NCI-H2196 treated with DMSO at 0.1 percent for 48 hours (cell line): Measurements from ENCODE around the gene MTHFD2L.

Experiments
- DNase-seq: peaks from one replicate; lab custom pipeline; 2025; ENCODE audit not compliant: unreplicated experiment; lab: John Stamatoyannopoulos, UW

MTHFD2L gene

DNA sequence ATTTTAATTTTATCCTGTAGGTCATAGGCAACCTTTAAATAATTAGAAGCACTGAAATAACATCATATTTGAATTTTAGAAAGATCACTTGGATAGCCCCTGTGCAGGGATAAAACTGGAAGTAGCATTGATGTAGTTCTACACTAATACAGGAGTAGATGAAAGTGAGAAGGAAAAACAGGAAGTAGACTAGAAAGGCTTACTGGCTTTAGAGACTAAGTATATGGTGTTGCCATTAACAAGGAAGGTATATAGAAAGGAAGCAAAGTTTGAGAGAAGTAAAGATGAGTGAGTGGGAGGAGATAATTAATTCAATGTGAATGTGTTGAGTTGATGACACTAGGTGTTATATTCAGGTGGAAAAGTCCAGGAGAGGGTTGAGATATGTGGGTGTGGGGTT is 77.2 kb downstream of the MTHFD2L start:
- DNase-seq = no peak

DNA sequence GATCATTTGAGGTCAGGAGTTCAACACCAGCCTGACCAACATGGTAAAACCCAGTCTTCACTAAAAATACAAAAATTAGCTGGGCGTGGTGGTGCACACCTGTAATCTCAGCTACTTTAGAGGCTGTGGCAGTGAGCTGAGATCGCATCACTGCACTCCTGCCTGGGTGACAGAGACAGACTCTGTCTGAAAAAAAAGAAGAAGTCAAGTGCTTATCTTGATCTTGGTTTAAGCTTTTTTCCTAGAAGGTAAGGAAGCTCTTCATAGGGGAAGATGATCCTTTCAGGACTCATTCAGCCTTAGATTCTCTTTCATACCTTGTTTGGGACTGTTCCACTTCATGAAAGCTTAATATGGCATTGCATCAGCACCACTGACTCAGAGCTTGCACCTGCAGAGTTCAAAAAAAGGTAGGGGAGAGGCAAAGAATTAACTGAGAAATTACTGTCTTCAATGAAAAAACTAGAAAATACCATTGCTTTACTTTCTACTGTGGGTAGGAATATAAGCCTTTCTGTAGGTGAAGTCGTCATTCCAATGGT is 79.6 kb downstream of the MTHFD2L start:
- DNase-seq = no peak

DNA sequence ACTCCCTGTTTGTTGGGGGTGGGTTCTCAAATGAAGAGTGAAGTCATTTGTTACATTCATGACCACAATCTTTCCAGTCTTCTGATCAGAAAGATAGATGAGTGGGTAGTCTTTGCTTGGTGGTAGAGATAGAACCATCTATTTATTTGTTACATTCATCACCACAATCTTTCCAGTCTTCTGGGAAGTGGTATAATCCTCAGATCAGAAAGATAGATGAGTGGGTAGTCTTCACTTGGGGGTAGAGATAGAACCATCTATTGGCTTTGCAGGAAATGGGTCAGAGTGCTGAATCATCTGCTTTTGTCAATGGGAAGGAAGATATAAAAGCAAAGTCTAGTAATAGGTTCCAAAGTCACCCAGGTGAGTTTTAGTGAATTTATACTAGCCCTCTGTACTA is 86.1 kb downstream of the MTHFD2L start:
- no peak for DNase-seq

GRCh38 chr4:74252933-74253332 is 95.0 kb downstream of the MTHFD2L start:
- no peak for DNase-seq

DNA sequence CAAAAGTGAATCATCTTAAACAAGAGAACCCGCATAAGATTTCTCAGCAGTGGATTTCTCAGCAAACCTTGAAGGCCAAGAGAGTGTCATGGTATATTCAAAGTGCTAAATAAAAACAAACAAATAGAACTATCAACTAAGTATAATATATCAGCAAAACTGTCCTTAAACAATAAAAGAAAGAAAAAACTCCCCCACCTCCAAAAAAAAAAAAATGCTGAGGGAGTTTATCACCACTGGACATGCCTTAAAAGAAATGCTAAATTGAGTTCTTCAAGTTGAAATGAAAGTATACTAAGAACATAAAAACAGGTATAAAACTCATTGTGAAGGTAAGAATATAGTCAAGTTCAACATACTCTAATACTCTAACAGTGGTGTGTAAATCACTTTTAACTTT is 96.5 kb downstream of the MTHFD2L start:
- DNase-seq = no peak

GRCh38 chr4:74255096-74255495 is 97.2 kb downstream of the MTHFD2L start:
- no peak for DNase-seq

GRCh38 chr4:74258963-74259362 is 101.0 kb downstream of the MTHFD2L start:
- DNase-seq = no peak

- no peak for DNase-seq
Observed at GRCh38 chr4:74260036-74260435, 102.1 kb downstream of the MTHFD2L start.

DNA sequence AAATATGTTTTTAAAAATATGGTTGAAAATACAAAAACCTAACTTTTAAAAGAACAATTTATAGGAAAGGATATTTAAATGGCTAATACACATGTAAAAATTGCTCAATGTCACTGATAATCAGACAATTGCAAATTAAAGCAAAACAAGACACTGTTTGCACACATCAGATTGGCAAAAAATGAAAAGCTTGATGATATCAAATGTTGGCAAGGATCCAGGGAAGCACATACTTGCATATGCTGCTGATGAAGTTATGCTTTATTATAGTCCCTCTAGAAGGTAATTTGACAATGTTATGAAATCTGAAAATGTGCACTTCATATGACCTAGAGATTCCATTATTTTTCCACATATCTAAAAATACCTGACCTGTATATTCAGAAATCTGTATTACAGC is 104.6 kb downstream of the MTHFD2L start:
- DNase-seq = no peak

DNA sequence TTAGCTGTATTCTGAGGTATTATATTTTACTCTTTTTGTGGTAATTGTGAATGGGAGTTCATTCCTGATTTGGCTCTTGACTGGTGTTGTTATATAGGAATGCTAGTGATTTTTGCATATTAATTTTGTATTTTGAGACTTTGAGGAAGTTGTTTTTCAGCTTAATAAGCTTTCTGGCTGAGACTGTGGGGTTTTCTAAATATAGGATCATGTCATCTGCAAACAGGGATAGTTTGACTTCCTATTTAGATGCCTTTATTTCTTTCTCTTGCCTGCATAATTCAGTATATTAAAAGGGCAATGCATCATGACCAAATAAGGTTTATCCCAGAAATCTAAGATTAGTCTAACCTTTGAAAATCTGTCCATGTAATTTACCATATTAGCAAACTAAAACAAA is 105.6 kb downstream of the MTHFD2L start:
- DNase-seq = no peak

DNA sequence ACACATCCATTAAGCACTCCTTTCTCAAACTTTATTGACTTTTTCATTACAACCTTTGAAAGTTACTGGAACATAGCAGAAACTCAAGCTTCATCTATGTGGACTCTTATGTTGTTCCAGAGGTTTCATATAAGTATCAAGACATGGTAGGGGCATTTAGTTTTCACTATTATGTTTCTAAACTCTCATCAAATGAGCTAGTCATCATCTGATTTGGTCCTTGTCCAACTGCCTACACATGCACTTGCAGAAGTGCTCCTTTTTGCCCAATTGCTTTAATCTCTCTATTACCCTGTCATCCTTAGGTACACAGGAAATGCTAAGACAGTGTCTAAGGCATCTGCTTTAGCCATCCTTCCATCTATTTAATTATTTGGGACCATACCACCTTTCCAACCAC is 108.2 kb downstream of the MTHFD2L start:
- no peak for DNase-seq

- DNase-seq = no peak
Observed at GRCh38 chr4:74267998-74268606, 110.2 kb downstream of the MTHFD2L start.

DNA sequence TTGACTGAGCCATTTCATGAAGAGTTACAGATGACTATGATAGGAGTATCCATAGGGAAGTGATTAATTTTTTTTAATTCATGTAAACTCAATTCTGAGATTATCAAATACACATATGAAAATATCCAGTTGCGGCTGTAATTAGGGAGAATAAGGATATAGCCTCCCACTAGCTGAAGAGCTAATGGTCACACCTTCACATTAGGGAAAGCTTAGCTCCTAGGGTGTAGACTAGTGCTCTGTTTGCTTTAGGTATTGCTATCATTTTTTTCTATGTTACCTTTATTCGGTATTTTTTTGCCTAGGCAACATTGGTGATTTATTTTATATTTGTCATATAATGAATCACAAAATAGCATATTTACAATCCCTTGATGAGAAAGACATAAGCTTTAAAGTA is 110.7 kb downstream of the MTHFD2L start:
- no peak for DNase-seq

DNA sequence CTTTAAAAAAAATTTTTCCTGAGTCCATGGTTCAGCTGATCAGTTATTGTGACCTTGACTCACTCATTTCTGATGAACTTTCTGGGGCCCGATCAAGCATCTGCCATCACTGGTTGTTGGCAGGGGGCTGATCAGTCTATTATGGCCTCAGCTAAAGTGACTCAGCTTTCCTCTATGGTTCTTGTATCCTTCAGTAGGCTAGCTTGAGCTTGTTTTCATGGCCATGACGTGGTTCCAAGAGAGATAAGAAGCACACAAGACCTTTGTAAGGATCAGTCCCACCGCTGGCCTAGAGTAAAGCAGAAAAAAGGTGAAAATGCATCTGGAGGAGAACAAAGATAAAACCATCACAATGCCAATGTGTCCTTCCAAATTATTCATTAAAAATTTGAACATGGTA is 120.6 kb downstream of the MTHFD2L start:
- DNase-seq = no peak

DNA sequence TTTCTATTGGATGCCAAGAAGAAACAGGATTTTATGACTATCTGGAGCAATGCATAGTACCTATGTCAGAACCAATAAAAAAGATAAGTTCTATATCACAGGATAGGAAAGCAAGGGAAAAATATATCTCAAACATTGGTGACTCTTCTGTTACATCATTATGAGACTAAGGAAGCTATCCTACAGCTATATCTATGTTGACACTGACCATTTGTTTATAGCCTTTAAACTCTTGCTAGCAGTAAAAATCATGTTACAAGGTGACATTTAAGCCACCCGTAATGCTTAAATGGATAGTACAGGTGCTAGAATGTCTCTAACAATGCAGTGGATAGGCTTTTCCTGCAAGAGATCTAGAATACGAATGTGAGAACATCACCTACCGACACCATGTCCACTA is 121.8 kb downstream of the MTHFD2L start:
- no peak for DNase-seq

DNA sequence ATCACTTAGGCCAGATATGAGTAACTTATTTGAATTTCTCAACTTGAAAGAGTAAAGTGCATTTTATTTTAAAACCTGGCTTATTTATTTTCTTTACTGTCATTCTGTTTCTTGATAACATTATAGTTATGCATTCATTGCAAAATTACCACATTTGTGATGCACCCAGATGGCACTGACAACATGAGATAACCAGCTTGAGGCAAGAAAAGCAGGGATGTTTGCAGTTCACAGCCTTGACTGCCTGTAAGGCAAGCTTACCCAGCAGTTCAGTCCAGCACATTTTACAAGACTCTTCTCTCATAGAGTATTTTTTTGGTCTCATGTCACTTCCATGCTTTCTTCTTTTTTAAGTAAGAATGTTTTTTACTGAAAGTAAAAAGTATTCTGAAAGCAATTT is 125.0 kb downstream of the MTHFD2L start:
- DNase-seq = no peak

- DNase-seq = no peak
Observed at GRCh38 chr4:74283614-74284013, 125.7 kb downstream of the MTHFD2L start.

- DNase-seq = no peak
Observed at GRCh38 chr4:74284053-74284452, 126.1 kb downstream of the MTHFD2L start.

- no peak for DNase-seq
Observed at GRCh38 chr4:74287164-74287563, 129.2 kb downstream of the MTHFD2L start.

GRCh38 chr4:74287791-74288190 is 129.9 kb downstream of the MTHFD2L start:
- DNase-seq = no peak

GRCh38 chr4:74291471-74291870 is 133.6 kb downstream of the MTHFD2L start:
- DNase-seq = no peak

DNA sequence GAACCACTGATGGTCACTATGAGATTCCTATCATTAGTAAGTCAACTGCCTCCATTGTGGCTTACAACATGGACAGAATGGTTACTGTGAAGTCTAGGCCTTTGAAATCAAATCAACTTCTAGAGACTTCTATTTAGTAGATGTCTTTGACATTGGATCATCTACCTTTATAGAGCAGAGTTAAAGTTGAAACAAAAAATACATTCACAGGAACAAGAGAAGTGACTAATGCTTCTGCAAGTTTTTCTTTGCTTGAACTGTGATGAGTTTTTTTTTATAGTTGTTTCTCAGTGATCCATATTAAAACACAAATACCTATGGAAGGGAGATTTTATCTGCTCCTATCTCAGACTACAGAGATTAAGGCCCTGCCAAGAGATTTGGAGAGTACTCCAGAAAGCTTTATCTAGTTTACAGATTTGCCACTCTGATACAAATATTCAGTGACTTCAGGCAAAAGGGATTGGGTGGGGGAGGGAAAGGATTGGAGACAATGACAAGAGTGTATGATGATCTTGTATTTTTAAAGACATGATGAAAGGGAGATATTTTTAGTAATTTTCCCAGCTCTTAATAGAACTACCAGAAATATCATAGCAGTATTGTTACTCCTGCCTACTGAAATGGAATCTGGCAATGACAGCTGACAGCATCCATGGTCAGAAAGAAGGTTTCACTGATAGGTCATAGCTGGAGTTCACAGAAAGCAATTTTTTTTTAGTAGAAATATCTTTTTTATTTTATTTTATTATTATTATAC is 134.4 kb downstream of the MTHFD2L start:
- DNase-seq = no peak

- DNase-seq = no peak
Observed at GRCh38 chr4:74293558-74293957, 135.6 kb downstream of the MTHFD2L start.
